Panc1 (cell line): ENCODE data around the gene STAG2. TPM values are rescaled to one million over a fixed set of nuclear protein-coding genes. Genes with fewer than 3 reads are reported as not detected.
A peak's percentile ranks its signal among the peaks of the same experiment; 100 is the strongest.

Experiments
- ATAC-seq: fragments of 200-7000 bp; cut with Tn5 transposase; 2 replicates; pipeline ENCODE4 v1.9.1; 2020; ENCODE audit warnings: mild to moderate bottlenecking, moderate library complexity
- BruUV-seq: library from RNA; stranded (reverse); fragments of 400-500 nt; replicated peaks from 2 replicates; lab custom pipeline; 2021; lab: Mats Ljungman, UMichigan
- CTCF ChIA-PET: fragments of 300-600 bp; sonication (Branson Sonifier 250); formaldehyde crosslinking; loops from one replicate; lab custom pipeline; 2022; ENCODE audit warnings: antibody characterized with exemption; lab: Charles Lee
- POLR2A ChIA-PET: fragments of 300-600 bp; sonication (Branson Sonifier 250); formaldehyde crosslinking; loops from one replicate; lab custom pipeline; 2022; ENCODE audit warnings: antibody characterized with exemption; lab: Charles Lee
- DNase-seq: peaks from one replicate; pipeline ENCODE4 v3.0.0-alpha.2; 2010; ENCODE audit warnings: low read depth, low spot score
- H3K27ac ChIP-seq: 2 replicates; pipeline ENCODE4 v1.5.1; 2011; ENCODE audit warnings: mild to moderate bottlenecking, low read length, inconsistent platforms
- H3K27me3 ChIP-seq: fragments of 200-500 bp; sonication (Bioruptor generic); 2 replicates; pipeline ENCODE4 v1.6.0; 2014; ENCODE audit warnings: low read length, inconsistent platforms; ENCODE audit not compliant: control insufficient read depth, insufficient read depth
- H3K36me3 ChIP-seq: fragments of 200-500 bp; sonication (Bioruptor generic); 2 replicates; pipeline ENCODE4 v1.5.1; 2014; ENCODE audit warnings: inconsistent platforms, mild to moderate bottlenecking, low read length, moderate library complexity; ENCODE audit not compliant: control insufficient read depth, insufficient read depth
- H3K4me1 ChIP-seq: 2 replicates; pipeline ENCODE4 v1.5.1; 2011; ENCODE audit warnings: inconsistent platforms, mild to moderate bottlenecking, low read length, moderate library complexity; ENCODE audit not compliant: control insufficient read depth, insufficient read depth
- H3K4me3 ChIP-seq, 2 experiments: 2 replicates each; pipeline ENCODE4 v1.5.1; 2011 to 2012; ENCODE audit warnings: low read depth in 2 of 2, low read length in 2 of 2, mild to moderate bottlenecking in 2 of 2, inconsistent platforms in 1 of 2, moderate library complexity in 1 of 2
- H3K9me3 ChIP-seq: fragments of 200-500 bp; sonication (Bioruptor generic); 2 replicates; pipeline ENCODE4 v1.5.1; 2014; ENCODE audit warnings: low read depth, mild to moderate bottlenecking, inconsistent platforms, low read length, moderate library complexity; ENCODE audit not compliant: control insufficient read depth, insufficient read depth
- CTCF ChIP-seq: fragments of 450-650 bp; IDR thresholded peaks from 2 replicates; pipeline ENCODE4 v1.5.1; 2017; ENCODE audit warnings: mild to moderate bottlenecking
- POLR2AphosphoS5 ChIP-seq: IDR thresholded peaks from 2 replicates; pipeline ENCODE4 v1.6.1; 2012; ENCODE audit warnings: mild to moderate bottlenecking, low read depth, low read length, moderate library complexity
- REST ChIP-seq, 2 experiments: IDR thresholded peaks; 2 replicates each; pipeline ENCODE4 v1.6.1; 2011 to 2012; ENCODE audit warnings: low read depth in 2 of 2, control low read depth in 1 of 2, low read length in 1 of 2, mild to moderate bottlenecking in 1 of 2, moderate library complexity in 1 of 2; ENCODE audit not compliant: insufficient read depth in 1 of 2
- SIN3A ChIP-seq: IDR thresholded peaks from 2 replicates; pipeline ENCODE4 v1.6.1; 2012; ENCODE audit warnings: low read depth, mild to moderate bottlenecking, low read length, moderate library complexity, borderline replicate concordance; ENCODE audit not compliant: insufficient read depth
- TCF7L2 ChIP-seq: IDR thresholded peaks from 2 replicates; pipeline ENCODE4 v1.6.1; 2011; ENCODE audit warnings: mild to moderate bottlenecking, low read depth, low read length, inconsistent platforms
- in situ Hi-C: cut with HindIII; loops from 2 replicates; pipeline ENCODE4 v1.10.0; 2016; ENCODE audit warnings: low sequenced_read_pairs, low pct_unique_long_range_greater_than_20kb
- intact Hi-C: fragments of 100-400 bp; cut with micrococcal nuclease; formaldehyde crosslinking; loops from one replicate; pipeline ENCODE4 v1.10.0; 2022; ENCODE audit not compliant: unreplicated experiment
- total RNA-seq: library from RNA; stranded (reverse); gene quantifications from one replicate; pipeline ENCODE4 v1.2.1, GENCODE V29; 2021; ENCODE audit not compliant: unreplicated experiment

STAG2 gene
- total RNA-seq, 1 experiment from 2014 or later, result 94.5 TPM

GRCh38 chrX:123918106-123918721 lies 43.3 kb upstream of the STAG2 start:
- BruUV-seq, result no TSS peak
- Histone ChIP-seq H3K4me1 (no peaks in the 10 kb centered on the region), H3K36me3 (no peaks in the 10 kb centered on the region), H3K27me3 (no peaks in the 10 kb centered on the region), H3K27ac (no peak overlapping the region), H3K9me3 (no peaks in the 10 kb centered on the region), H3K4me3 (no peak overlapping the region)
- DNase-seq (no peak), ATAC-seq (no peak)
- ChIA-PET CTCF (no interaction called here), POLR2A (no interaction called here)
- no peak for TF ChIP-seq POLR2AphosphoS5
- TF ChIP-seq REST (IDR thresholded peaks at IDR 0.05; ENCODE audit: insufficient read depth in 1 of 2, low read depth in 2 of 2, low read length in 1 of 2), result no peak
- no peak for TF ChIP-seq SIN3A
- no peak for TF ChIP-seq CTCF
- no peak for TF ChIP-seq TCF7L2
- in situ Hi-C loops, result no loop called here
- intact Hi-C loops, result no loop called here

GRCh38 chrX:123920105-123920785 lies 41.3 kb upstream of the STAG2 start:
- no peaks in the 10 kb centered on the region for H3K9me3 ChIP-seq
- H3K4me1 ChIP-seq, result no peaks in the 10 kb centered on the region
- intact Hi-C loops (no loop called here), in situ Hi-C loops (no loop called here)
- no peaks in the 10 kb centered on the region for H3K27me3 ChIP-seq
- ATAC-seq (peak; percentile 83), DNase-seq (peak; percentile 8)
- H3K27ac ChIP-seq, result no peak overlapping the region
- no TSS peak for BruUV-seq
- POLR2A ChIA-PET, result no interaction called here
- H3K4me3 ChIP-seq, result no peak overlapping the region
- H3K36me3 ChIP-seq, result no peaks in the 10 kb centered on the region
- no peak for TF ChIP-seq CTCF
- TF ChIP-seq POLR2AphosphoS5, result no peak
- CTCF ChIA-PET, result no interaction called here
